Hematopoietic multipotent progenitor cell (in vitro differentiated cells): ENCODE measurements around the gene LARP4B. TPM values are rescaled to one million over a fixed set of nuclear protein-coding genes. Genes with fewer than 3 reads are reported as not detected.

ENCODE experiments used
- DNase-seq, 3 donors: peaks; one replicate each; pipeline ENCODE4 v3.0.0-alpha.2; 2011 to 2015; ENCODE audit warnings: low read depth in 2 of 3, low spot score in 2 of 3
- total RNA-seq: library from RNA; depleted of rRNA; stranded (reverse); fragments of >200 nt; gene quantifications from one replicate; pipeline ENCODE4 v1.2.3, GENCODE V29; 2012

The LARP4B gene
- total RNA-seq: 49.8 TPM

GRCh38 chr10:931326-932318 is at the start of gene LARP4B:
TSS of gene LARP4B (minus strand) at chr10:931705. CDS start at chr10:885721, 45,984 bp downstream.
- DNase-seq: peak; percentile 96 to 98 (median 97)

DNA sequence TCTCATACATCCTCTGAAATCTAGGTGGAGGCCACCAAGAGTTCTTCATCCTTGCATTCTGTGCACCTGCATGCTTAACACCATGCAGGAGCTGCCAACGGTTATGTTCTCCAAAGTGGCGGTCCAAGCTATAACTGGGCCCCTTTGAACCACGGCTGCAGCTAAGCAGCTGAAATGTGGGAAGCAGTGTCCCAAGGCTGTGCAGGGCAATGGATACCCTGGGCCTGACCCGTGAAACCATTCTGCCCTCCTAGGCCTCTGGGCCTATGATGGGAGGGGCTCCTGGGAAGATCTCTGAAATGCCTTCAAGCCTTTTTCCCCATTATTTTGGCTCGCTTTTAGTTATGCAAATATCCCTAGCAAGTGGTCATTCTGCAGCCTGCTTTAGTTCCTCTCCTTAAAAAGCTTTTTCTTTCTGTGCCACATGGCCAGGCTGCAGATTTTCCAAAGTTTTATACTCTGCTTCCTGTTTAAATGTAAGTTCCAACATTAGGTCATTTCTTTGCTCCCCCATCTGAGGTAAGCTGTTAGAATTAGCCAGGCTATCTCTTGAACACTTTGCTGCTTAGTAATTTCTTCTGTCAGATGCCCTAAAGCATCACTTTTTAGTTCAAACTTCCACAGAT is 49.1 kb upstream of the LARP4B start:
- DNase-seq: no peak

DNA sequence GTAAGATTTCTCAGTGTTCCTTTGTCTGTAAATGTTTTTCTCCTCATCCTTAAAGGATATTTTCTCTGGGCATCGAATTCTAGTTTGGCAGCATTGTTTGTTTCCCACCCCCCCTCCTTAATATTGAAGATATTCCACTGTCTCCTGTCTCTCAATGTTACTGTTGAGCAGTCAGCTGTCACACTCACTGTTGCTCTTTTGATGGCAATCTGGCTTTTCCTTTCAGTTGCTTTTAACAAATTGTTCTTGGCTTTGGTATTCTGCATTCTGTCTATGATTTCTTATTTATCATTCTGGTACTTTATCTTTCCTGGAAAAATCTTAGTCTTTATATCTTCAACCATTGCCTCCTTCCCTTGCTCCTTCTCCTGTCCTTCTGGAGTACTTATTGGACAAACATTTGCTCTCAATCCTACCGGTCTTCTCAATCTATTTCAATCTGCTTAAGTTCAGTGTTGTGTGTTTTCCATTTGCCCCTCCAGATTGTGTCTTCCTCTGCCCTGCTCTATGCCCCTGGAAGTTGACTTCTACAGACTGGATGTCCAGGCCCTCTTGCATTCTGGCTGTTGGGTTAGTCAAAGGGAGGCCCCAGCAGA is 47.4 kb upstream of the LARP4B start:
- peak in 1 of 3 donors; percentile 26 for DNase-seq

DNA sequence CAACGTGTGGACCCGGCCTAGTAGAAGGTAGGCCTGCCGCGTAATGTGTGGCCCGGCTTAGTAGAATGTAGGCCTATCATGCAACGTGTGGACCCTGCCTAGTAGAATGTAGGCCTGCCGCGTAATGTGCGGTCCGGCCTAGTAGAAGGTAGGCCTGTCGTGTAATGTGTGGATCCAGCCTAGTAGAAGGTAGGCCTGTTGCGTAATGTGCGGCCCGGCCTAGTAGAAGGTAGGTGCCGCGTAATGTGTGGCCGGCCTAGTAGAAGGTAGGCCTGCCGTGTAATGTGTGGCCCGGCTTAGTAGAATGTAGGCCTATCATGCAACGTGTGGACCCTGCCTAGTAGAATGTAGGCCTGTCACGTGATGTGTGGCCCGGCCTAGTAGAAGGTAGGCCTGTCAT is 44.8 kb upstream of the LARP4B start:
- DNase-seq: no peak

DNA sequence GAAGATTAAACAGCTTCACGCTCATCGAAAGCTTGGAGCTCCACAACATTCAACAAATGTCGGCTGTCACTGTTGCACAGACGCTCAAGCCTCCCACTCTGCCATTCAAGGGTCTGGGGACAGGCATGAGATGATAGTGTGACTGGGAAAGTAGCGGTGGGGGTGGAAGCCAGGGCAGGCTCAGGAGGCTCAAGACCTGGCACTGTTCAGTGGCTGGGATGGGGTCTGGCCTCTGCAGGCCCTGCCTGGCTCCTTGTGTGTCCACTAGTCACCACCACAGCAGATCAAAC is 43.2 kb upstream of the LARP4B start:
- DNase-seq: no peak

DNA sequence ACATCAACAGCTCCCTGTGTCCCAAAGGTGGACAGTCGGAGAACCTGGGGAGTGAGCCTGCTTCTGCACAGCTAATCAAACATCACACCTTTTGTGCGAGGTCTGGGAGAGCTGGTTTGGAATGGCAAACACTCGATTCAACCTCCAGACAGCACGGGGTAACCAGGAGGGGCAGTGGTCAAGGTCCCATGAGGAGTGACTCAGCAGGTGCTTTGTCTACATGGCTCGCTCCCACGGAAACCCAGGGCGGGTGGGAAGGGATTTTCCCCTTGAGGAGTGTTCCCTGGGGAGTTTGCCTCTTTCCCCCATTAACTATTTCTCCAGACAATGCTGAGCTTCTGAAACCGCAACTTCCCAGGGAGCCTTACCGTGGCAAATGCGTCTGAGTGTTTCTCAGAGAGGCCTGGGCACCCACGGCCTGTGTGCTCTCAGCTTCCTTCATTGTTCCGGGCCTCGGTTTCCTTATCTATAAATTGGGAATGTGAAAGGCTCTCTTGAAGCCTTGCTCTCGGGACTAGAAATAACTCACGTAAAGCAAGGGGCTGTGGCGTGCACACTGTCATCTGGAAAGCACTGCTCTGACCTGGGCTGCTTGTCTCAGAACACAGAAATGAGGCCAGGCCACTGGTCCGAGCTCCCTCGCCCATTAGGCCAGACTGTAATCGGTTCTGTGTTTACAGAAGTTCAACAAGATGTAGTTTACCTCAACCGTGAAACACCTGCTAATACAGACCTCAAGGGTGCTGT is 42.7 kb upstream of the LARP4B start:
- DNase-seq: no peak

DNA sequence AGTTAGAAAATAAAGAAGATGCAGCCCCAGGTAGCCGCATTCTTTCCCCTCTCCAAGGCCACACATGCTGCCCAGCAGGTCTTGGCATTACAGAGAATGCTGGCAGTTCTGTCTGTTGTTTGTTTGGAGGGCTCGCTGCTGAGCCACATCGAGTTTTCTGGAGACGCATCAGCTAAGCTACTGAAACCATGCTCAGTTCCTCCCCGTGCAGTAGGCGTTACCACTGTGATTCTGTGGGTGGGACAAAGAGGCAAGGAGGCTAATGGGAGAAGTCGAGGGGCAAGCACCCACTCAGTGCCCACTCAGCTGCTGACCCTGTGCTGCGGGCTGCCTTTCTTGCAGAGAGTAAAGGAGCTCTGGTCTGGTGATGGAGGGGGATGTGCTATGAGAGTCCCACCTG is 41.3 kb upstream of the LARP4B start:
- no peak for DNase-seq

DNA sequence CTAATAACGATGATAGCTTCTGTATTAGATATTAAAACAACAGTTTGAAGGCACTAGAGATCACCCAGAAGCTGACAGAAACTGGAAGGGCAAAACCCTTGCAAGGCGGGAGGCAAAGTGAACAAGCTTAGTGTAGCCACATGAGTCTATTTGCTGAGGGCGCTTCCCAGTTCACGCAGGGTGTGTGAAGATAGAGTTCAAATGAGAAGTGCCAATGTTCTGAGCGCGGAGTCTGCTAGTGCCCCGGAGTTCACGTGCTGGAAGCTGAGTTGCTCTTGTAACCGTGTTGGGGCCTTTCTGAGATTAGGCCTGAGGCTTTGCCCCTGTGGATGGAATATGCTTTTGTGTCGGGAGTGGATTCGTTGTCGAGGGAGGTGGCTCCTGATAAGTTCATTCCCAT is 40.1 kb upstream of the LARP4B start:
- DNase-seq: no peak

- no peak for DNase-seq
These were observed 39.6 kb upstream of the LARP4B start for GRCh38 chr10:971150-971542.

- DNase-seq: no peak
These were observed 39.0 kb upstream of the LARP4B start for GRCh38 chr10:970311-971149.

GRCh38 chr10:969473-970150 is 38.1 kb upstream of the LARP4B start:
- no peak for DNase-seq

GRCh38 chr10:968546-969199 is 37.2 kb upstream of the LARP4B start:
- no peak for DNase-seq

GRCh38 chr10:966466-967235 is 35.1 kb upstream of the LARP4B start:
- no peak for DNase-seq

GRCh38 chr10:964988-965417 is 33.5 kb upstream of the LARP4B start:
- DNase-seq: no peak

DNA sequence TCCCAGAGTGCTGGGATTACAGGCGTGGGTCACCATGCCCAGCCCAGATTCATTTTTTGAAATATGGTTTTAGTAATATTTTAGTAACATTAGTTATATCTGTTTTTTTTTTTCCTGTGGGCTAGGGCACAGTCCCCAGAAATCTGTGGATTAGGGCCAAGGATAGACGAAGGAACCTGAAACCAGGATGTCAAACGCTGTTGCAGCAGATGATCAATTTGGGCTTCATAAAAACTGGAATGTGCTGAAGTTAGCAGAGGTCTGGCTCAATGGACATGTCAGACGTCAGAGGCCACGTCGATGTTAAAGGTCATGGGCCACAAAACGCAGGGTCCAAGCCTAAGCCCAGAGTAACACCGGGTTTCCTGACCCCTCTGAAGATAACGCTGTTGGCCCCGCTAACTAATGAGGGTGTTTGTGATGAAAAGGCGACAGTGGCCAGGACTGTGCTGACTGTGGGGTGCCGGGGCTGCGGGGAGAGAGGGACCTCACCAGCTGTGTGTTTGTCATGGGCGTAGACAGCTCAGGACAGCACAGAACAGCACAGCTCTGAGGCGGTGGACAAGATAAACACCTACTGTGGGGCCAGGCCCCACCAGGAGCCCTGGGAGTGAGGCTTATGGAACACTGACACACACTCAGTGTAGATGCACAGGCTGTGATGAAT is 32.9 kb upstream of the LARP4B start:
- DNase-seq: no peak

GRCh38 chr10:963655-964054 is 32.1 kb upstream of the LARP4B start:
- no peak for DNase-seq

GRCh38 chr10:963186-963585 is 31.7 kb upstream of the LARP4B start:
- no peak for DNase-seq

- DNase-seq: no peak
These were observed 30.8 kb upstream of the LARP4B start for GRCh38 chr10:962342-962741.
